GM18907 (cell line): Measurements from ENCODE around the gene WNT4.

Experiments
- ATAC-seq: cut with Tn5 transposase; IDR thresholded peaks from one replicate; pipeline ENCODE4 v1.9.1; 2021; ENCODE audit warnings: mild to moderate bottlenecking, moderate library complexity; ENCODE audit not compliant: unreplicated experiment

The WNT4 gene

GRCh38 chr1:22114083-22115012, 28.5 kb downstream of the WNT4 start:
- ATAC-seq, result no peak

- ATAC-seq, result no peak
Measured at GRCh38 chr1:22112554-22112953, 30.3 kb downstream of the WNT4 start.

- ATAC-seq, result no peak
Measured at GRCh38 chr1:22111620-22112019, 31.3 kb downstream of the WNT4 start.

- no peak for ATAC-seq
Measured at GRCh38 chr1:22111115-22111514, 31.8 kb downstream of the WNT4 start.

GRCh38 chr1:22110016-22110415, 32.9 kb downstream of the WNT4 start:
- ATAC-seq, result no peak

- ATAC-seq, result no peak
Measured at GRCh38 chr1:22108339-22109105, 34.4 kb downstream of the WNT4 start.

- no peak for ATAC-seq
Measured at GRCh38 chr1:22107126-22107525, 35.8 kb downstream of the WNT4 start.

- no peak for ATAC-seq
Measured at GRCh38 chr1:22105611-22106207, 37.2 kb downstream of the WNT4 start.

GRCh38 chr1:22104865-22105437, 37.9 kb downstream of the WNT4 start:
- no peak for ATAC-seq

- ATAC-seq, result no peak
Measured at GRCh38 chr1:22104094-22104493, 38.8 kb downstream of the WNT4 start.

GRCh38 chr1:22102746-22103145, 40.2 kb downstream of the WNT4 start:
- ATAC-seq, result no peak

GRCh38 chr1:22101995-22102394, 40.9 kb downstream of the WNT4 start:
- ATAC-seq, result no peak

- no peak for ATAC-seq
Measured at GRCh38 chr1:22101199-22101598, 41.7 kb downstream of the WNT4 start.

- ATAC-seq, result no peak
Measured at GRCh38 chr1:22100168-22100567, 42.7 kb downstream of the WNT4 start.

GRCh38 chr1:22098752-22099151, 44.1 kb downstream of the WNT4 start:
- ATAC-seq, result no peak

GRCh38 chr1:22096463-22096862, 46.4 kb downstream of the WNT4 start:
- ATAC-seq, result no peak

- no peak for ATAC-seq
Measured at GRCh38 chr1:22096036-22096435, 46.9 kb downstream of the WNT4 start.

- ATAC-seq, result no peak
Measured at GRCh38 chr1:22093513-22093912, 49.4 kb downstream of the WNT4 start.

GRCh38 chr1:22092026-22092768, 50.7 kb downstream of the WNT4 start:
- ATAC-seq, result peak; percentile 37

- ATAC-seq, result no peak
Measured at GRCh38 chr1:22090867-22091266, 52.0 kb downstream of the WNT4 start.

GRCh38 chr1:22089787-22090186, 53.1 kb downstream of the WNT4 start:
- no peak for ATAC-seq
